Peyer's patch (tissue), 4 donors: ENCODE results near the gene SLC26A2. TPM values are rescaled to one million over a fixed set of nuclear protein-coding genes. Genes with fewer than 3 reads are reported as not detected.
"Not testable (repeated sequence)": the region's sequence is repeated elsewhere in the genome, so short reads cannot be mapped to it uniquely, and the experiment has no call there.

Experiments
- DNase-seq, 3 donors: peaks; one replicate each; pipeline ENCODE4 v3.0.0-alpha.2; 2017 to 2019
- H3K27ac ChIP-seq, 4 donors: fragments of 200-600 bp; sonication (generic); one replicate each; pipeline ENCODE4 v1.5.1; 2016 to 2019
- H3K27me3 ChIP-seq, 2 donors: fragments of 200-600 bp; sonication (generic); one replicate each; pipeline ENCODE4 v1.5.1; 2019
- H3K36me3 ChIP-seq, 3 donors: fragments of 200-600 bp; sonication (generic); one replicate each; pipeline ENCODE4 v1.5.1; 2016 to 2019
- H3K4me1 ChIP-seq, 4 donors: fragments of 200-600 bp; sonication (generic); one replicate each; pipeline ENCODE4 v1.5.1; 2016 to 2019
- H3K4me3 ChIP-seq, 4 donors: fragments of 200-600 bp; sonication (generic); 1 replicate in 3 of 4; 2 replicates in 1 of 4; pipeline ENCODE4 v1.5.1; 2016 to 2019; ENCODE audit warnings: mild to moderate bottlenecking in 1 of 4
- H3K9me3 ChIP-seq, 4 donors: fragments of 200-600 bp; sonication (generic); one replicate each; pipeline ENCODE4 v1.5.1; 2016 to 2019; ENCODE audit warnings: mild to moderate bottlenecking in 1 of 4
- POLR2A ChIP-seq, 2 donors: fragments of 450-650 bp; IDR thresholded peaks; one replicate each; pipeline ENCODE4 v1.5.1; 2017; ENCODE audit warnings: antibody characterized with exemption in 2 of 2, mild to moderate bottlenecking in 2 of 2, moderate library complexity in 2 of 2
- total RNA-seq, 4 donors: library from RNA; depleted of rRNA; stranded (reverse); fragments of >200 nt; gene quantifications; one replicate each; pipeline ENCODE4 v1.1.0, GENCODE V29; 2016
- TF ChIP-seq, protein P1 (sequence below), 6 experiments: fragments of 450-650 bp in 4 of 6; fragments of 200-600 bp in 2 of 6; sonication (generic) in 1 of 6; IDR thresholded peaks; one replicate each; pipeline ENCODE4 v1.5.1; 2017 to 2019; ENCODE audit warnings: antibody characterized with exemption in 6 of 6, mild to moderate bottlenecking in 3 of 6, moderate library complexity in 1 of 6

SLC26A2 gene
- total RNA-seq, 4 donors from 2014 or later = 7.4 to 87.4 (median 52.1) TPM

DNA sequence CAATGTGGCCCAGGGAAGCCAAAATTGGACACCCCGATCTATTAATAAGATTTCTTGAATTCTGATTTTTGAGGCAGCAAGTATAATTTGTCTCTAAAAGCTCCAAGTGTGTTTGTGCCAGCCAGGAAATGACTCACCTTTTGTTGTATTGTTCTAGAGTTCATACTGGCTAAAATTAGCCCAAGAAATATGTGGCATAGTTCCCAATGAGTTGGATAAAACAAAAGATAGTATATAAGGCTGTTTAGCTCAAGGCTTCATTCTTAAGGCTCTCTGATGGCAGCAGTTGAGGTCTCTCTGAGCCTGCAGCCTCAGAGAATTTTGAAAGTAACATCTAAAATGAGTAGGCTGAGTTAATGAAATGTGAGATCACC, 61.6 kb downstream of the SLC26A2 start:
- no peaks in the 10 kb centered on the region for H3K4me1 ChIP-seq
- DNase-seq = no peak
- H3K36me3 ChIP-seq = peaks cover 0 to 80% (median 0%) of the 10 kb centered on the region in 3 donors
- H3K9me3 ChIP-seq = no peaks in the 10 kb centered on the region
- no peak overlapping the region for H3K27ac ChIP-seq
- H3K4me3 ChIP-seq = no peak overlapping the region
- TF ChIP-seq, protein P1, sequence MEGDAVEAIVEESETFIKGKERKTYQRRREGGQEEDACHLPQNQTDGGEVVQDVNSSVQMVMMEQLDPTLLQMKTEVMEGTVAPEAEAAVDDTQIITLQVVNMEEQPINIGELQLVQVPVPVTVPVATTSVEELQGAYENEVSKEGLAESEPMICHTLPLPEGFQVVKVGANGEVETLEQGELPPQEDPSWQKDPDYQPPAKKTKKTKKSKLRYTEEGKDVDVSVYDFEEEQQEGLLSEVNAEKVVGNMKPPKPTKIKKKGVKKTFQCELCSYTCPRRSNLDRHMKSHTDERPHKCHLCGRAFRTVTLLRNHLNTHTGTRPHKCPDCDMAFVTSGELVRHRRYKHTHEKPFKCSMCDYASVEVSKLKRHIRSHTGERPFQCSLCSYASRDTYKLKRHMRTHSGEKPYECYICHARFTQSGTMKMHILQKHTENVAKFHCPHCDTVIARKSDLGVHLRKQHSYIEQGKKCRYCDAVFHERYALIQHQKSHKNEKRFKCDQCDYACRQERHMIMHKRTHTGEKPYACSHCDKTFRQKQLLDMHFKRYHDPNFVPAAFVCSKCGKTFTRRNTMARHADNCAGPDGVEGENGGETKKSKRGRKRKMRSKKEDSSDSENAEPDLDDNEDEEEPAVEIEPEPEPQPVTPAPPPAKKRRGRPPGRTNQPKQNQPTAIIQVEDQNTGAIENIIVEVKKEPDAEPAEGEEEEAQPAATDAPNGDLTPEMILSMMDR (IDR thresholded peaks at IDR 0.05) = no peak
- TF ChIP-seq POLR2A (IDR thresholded peaks at IDR 0.05) = no peak
- H3K27me3 ChIP-seq = no peaks in the 10 kb centered on the region

DNA sequence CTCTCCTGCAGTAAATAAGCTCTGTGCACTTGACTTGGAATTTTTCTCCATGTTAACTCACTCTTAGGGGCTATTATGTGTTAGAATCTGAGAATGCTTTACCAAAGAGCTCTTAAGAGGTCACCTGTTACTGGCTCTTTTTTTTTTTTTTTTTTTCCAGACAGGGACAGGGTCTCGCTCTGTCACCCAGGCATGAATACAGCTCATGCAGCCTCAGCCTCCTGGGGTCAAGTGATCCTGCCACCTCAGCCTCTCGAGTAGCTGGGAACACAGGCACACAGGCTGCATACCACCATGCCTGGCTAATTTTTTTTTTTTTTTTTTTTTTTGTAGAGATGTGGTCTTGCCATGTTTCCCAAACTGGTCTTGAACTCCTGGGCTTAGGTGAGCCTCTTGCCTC, 62.1 kb downstream of the SLC26A2 start:
- DNase-seq = no peak
- no peak overlapping the region for H3K4me3 ChIP-seq
- H3K36me3 ChIP-seq = peaks cover 0 to 86% (median 0%) of the 10 kb centered on the region in 3 donors
- no peaks in the 10 kb centered on the region for H3K27me3 ChIP-seq
- no peaks in the 10 kb centered on the region for H3K9me3 ChIP-seq
- H3K4me1 ChIP-seq = no peaks in the 10 kb centered on the region
- TF ChIP-seq, protein P1 (IDR thresholded peaks at IDR 0.05) = no peak
- no peak for TF ChIP-seq POLR2A (IDR thresholded peaks at IDR 0.05)
- H3K27ac ChIP-seq = no peak overlapping the region

DNA sequence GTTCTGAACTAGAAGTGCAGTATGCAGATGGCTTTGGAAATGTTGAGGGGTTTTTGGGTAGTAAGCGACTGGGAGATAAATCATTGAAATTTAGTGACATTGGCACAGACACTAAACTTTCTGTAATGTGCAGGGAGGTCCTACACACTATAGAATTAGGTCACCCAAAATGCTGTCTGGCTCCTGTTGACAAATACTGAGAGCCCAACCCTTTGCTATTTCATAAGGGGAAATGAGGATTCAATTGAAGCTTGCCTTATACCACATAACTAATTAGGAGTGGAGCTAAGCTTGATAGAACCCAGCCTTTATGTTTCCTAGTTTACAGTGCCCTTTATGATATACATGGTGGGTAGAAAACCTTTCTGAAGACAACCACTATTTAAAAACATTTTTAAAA, 62.6 kb downstream of the SLC26A2 start:
- Histone ChIP-seq H3K9me3 (no peaks in the 10 kb centered on the region), H3K4me3 (no peak overlapping the region), H3K27ac (no peak overlapping the region), H3K4me1 (no peaks in the 10 kb centered on the region), H3K27me3 (no peaks in the 10 kb centered on the region), H3K36me3 (peaks cover 0 to 87% (median 0%) of the 10 kb centered on the region in 3 donors)
- DNase-seq = no peak
- TF ChIP-seq, protein P1 (IDR thresholded peaks at IDR 0.05) = no peak
- no peak for TF ChIP-seq POLR2A (IDR thresholded peaks at IDR 0.05)

DNA sequence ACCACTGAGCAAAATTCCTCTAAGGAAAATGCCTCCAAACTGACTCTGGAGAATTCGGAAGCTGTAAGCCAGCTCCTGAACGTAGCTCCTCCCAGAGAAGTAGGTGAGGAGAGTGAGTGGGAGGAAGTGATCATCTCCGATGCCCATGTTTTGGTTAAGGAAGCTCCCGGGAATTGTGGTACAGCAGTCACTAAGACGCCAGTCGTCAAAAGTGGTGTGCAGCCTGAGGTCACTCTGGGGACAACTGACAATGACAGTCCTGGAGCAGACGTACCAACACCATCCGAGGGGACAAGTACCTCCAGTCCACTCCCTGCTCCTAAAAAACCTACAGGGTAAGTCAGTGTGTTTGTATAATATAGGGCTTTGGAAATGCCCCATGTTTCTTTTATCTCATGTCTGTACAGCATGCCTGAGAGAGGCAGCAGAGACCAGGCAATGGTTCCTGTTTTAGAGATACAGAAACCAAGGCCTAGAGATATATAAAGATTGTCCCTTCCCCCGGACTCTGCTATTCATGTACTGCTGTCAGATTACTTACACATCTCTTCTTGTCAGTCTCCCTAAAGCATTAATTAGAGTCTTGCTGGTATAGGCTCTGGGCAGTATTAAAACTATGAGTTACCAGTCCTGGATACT, 63.9 kb downstream of the SLC26A2 start:
- TF ChIP-seq, protein P1 (IDR thresholded peaks at IDR 0.05) = peak in 1 of 6 experiments; percentile 8
- TF ChIP-seq POLR2A (IDR thresholded peaks at IDR 0.05) = no peak
- no peak for DNase-seq
- no peaks in the 10 kb centered on the region for H3K27me3 ChIP-seq
- peaks cover 0 to 85% (median 0%) of the 10 kb centered on the region in 3 donors for H3K36me3 ChIP-seq
- H3K9me3 ChIP-seq = no peaks in the 10 kb centered on the region
- no peak overlapping the region for H3K4me3 ChIP-seq
- no peak overlapping the region for H3K27ac ChIP-seq
- no peaks in the 10 kb centered on the region for H3K4me1 ChIP-seq

DNA sequence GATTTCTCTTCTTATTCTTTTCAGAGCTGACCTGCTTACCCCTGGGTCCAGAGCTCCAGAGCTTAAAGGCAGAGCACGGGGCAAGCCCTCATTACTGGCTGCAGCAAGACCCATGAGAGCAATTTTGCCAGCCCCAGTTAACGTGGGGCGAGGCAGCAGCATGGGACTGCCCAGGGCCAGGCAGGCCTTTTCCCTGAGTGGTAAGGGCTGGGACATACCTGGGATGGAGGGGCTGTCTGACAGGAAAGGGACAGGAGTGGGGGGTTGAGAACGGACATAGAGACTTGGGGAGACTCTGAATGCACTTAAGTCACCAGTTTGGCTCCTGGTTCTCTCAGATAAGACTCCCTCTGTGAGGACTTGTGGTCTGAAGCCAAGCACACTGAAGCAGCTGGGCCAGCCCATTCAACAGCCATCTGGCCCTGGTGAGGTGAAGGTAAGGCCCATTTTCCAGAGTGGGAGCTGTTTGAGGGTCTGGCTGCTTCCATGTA, 66.2 kb downstream of the SLC26A2 start:
- Histone ChIP-seq H3K27me3 (no peaks in the 10 kb centered on the region), H3K4me3 (no peak overlapping the region), H3K4me1 (no peaks in the 10 kb centered on the region), H3K27ac (no peak overlapping the region), H3K9me3 (no peaks in the 10 kb centered on the region), H3K36me3 (peaks cover 0 to 84% (median 0%) of the 10 kb centered on the region in 3 donors)
- TF ChIP-seq POLR2A (IDR thresholded peaks at IDR 0.05) = no peak
- TF ChIP-seq, protein P1 (IDR thresholded peaks at IDR 0.05) = no peak
- DNase-seq = no peak

DNA sequence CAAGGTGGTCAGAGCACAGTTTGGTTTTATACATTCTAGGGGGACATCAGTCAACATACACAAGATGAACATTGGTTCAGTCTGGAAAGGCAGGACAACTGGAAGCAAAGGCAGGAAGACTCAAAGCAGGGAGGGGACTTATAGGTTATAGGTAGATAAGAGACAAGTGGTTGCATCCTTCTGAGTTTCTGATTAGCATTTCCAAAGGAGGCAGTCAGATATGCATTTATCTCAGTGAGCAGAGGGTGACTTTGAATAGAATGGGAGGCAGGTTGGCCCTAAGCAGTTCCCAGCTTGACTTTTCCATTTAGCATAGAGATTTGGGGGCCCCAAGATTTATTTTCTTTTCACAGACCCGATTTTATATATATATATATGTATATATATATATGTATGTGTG, 67.5 kb downstream of the SLC26A2 start:
- H3K27ac ChIP-seq, DNase-seq, H3K4me1 ChIP-seq, H3K9me3 ChIP-seq, H3K4me3 ChIP-seq, H3K27me3 ChIP-seq: not testable (repeated sequence)
- peaks cover 0 to 92% (median 0%) of the 10 kb centered on the region in 3 donors for H3K36me3 ChIP-seq
